Left kidney (tissue), 8 donors: Measurements from ENCODE around the gene CYP26B1. TPM values are rescaled to one million over a fixed set of nuclear protein-coding genes. Genes with fewer than 3 reads are reported as not detected.

Experiments
- DNase-seq: peaks from one replicate; pipeline ENCODE4 v3.0.0-alpha.2; 2013
- long read RNA-seq, 8 donors: transcript quantifications; one replicate each; lab custom pipeline, GENCODE V29; 2026
- polyA plus RNA-seq: library from polyadenylated mRNA; unstranded; fragments of 120-200 nt; gene quantifications from one replicate; pipeline ENCODE4 v1.2.1, GENCODE V29; 2013; ENCODE audit not compliant: insufficient read length

CYP26B1 gene, protein sequence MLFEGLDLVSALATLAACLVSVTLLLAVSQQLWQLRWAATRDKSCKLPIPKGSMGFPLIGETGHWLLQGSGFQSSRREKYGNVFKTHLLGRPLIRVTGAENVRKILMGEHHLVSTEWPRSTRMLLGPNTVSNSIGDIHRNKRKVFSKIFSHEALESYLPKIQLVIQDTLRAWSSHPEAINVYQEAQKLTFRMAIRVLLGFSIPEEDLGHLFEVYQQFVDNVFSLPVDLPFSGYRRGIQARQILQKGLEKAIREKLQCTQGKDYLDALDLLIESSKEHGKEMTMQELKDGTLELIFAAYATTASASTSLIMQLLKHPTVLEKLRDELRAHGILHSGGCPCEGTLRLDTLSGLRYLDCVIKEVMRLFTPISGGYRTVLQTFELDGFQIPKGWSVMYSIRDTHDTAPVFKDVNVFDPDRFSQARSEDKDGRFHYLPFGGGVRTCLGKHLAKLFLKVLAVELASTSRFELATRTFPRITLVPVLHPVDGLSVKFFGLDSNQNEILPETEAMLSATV
- 13.8 TPM for polyA plus RNA-seq
- long read RNA-seq, donor 1, full-length matches to known transcripts: 8 of 8 reads
- long read RNA-seq, donor 1, partial matches to known transcripts: 0 of 8 reads
- long read RNA-seq, donor 1, other reads (novel, unspliced or antisense): 0 of 8 reads
- long read RNA-seq, donor 2, full-length matches to known transcripts: 1 of 1 reads
- long read RNA-seq, donor 2, partial matches to known transcripts: 0 of 1 reads
- long read RNA-seq, donor 2, other reads (novel, unspliced or antisense): 0 of 1 reads
- long read RNA-seq, donor 3, full-length matches to known transcripts: 1 of 1 reads
- long read RNA-seq, donor 3, partial matches to known transcripts: 0 of 1 reads
- long read RNA-seq, donor 3, other reads (novel, unspliced or antisense): 0 of 1 reads
- long read RNA-seq, donor 4: 0 reads
- long read RNA-seq, donor 5: 0 reads
- long read RNA-seq, donor 6, full-length matches to known transcripts: 1 of 1 reads
- long read RNA-seq, donor 6, partial matches to known transcripts: 0 of 1 reads
- long read RNA-seq, donor 6, other reads (novel, unspliced or antisense): 0 of 1 reads
- long read RNA-seq, donor 7, full-length matches to known transcripts: 2 of 2 reads
- long read RNA-seq, donor 7, partial matches to known transcripts: 0 of 2 reads
- long read RNA-seq, donor 7, other reads (novel, unspliced or antisense): 0 of 2 reads
- long read RNA-seq, donor 8, full-length matches to known transcripts: 1 of 1 reads
- long read RNA-seq, donor 8, partial matches to known transcripts: 0 of 1 reads
- long read RNA-seq, donor 8, other reads (novel, unspliced or antisense): 0 of 1 reads

DNA sequence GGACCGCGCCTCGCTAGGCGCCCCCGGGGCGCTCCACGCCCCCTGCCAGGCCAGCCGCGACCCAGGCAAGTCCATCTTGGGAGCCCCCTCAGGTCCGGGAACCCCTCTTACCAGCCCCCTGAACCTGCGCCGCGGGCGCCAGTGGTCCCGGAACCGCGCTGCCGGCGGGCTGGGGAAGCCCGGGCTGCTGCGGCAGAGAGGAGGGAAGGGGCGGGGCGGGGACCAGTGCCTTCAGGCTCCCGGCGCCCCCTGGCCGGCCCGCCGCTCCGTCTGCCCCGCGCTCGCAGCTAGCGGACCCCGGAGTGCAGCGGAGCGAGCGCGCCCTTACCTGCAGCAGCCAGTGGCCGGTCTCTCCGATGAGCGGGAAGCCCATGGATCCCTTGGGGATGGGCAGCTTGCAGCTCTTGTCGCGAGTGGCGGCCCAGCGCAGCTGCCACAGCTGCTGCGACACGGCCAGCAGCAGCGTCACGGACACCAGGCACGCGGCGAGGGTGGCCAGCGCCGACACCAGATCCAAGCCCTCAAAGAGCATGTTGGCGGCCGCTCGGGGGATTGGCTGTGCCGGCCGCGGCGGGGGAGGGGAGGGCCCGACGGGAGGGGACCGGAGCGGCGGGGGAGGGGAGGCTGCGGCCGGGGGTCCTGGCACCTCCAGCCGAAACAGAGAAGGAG, at the start of gene CYP26B1:
Gene CYP26B1, minus strand, starts transcription at position 560 of the 669 bp plus-strand sequence. Its CDS starts 28 bp downstream, at position 532.
- DNase-seq: no peak

DNA sequence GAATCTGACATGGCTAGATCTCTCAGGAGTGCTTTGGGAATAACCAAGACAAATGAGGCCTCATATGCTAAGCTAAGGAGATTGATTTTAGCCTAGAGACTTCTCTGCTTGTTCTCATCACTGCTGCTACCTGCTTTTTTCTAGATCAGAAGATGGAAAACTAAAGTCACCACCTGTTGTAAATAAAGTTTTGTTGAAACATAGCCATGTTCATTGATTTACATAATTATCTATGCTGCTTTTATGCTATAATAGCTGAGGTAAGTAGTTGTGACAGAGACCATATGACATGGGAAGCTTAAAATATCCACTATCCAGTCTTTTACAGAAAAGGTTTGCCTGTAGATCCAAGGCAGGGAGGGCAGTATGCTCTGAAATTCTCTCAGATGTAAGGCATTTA, 46.1 kb upstream of the CYP26B1 start:
- DNase-seq: no peak

DNA sequence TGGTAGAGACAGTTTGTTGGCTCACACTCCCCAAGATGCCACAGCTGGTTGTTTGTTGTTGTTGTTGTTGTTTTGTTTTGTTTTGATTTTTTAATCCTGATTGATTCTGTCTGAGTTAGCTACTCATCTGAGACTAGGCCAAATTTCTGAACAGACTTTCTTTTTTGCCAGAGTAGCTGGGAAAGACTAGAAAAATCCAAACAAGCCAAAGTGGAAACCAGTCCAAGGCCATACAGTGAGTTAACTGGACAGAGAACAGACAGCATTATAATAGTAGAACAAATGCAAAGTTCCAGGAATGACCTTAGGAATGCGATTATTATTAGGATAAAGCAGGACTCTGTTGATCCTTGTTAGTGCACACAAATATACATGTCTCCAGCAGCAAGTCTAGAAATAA, 43.8 kb upstream of the CYP26B1 start:
- no peak for DNase-seq

DNA sequence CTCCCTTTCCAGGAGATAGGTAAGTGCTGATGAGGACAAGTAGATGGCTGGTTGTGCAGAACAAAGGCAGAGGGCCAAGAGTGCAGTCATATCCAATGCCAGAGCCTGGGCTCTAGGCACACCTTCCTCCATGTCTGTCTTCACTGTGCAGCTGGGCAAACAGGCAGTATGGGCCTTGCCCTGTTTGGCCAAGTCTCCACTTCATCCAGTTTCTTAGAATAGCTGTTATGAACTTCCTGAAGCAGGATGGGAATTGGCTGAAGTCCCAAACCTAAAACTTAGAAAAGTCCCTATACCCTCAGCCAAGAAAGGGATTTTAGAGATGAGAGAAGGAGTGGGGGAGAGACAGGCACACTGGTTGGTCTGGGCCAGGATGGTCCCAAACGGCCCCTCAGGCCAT, 37.5 kb upstream of the CYP26B1 start:
- no peak for DNase-seq

DNA sequence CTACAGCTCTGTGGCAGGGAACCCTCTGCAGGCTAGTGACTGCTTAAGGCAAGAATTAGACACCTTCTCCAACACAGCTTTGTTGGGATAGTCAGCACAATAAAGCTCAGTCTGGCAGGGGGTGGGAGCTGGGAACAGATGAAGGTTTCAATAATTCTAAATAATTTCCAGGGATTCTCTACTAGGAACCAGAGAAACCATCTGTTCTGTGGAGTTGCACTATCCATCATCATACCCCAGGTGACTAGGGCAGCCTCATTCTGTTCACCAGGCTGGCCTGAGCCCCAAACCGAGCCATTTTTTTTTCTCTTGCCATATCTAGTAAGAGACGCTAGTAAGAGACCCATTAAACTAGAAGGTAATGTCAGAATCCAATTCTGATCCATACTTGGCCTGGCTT, 35.8 kb upstream of the CYP26B1 start:
- no peak for DNase-seq

DNA sequence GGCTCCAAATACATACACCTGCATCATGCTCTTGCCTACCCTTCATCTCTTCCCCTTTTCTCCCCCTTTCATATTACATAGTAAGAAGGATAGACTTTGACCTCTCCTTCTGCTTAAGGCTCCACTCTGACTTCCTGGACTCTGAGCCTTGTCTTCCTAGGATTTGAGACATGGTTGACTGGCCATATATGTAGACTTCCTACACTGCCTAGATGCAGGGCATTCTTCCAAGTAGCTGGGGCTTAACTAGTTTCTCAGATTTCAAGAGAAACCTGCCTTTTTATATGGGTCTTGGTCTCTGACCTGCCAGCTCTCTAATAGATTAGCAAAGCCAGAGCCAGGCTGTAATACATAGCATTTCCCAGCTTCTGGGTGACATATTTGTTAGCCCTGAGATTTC, 35.4 kb upstream of the CYP26B1 start:
- peak; percentile 41 for DNase-seq

DNA sequence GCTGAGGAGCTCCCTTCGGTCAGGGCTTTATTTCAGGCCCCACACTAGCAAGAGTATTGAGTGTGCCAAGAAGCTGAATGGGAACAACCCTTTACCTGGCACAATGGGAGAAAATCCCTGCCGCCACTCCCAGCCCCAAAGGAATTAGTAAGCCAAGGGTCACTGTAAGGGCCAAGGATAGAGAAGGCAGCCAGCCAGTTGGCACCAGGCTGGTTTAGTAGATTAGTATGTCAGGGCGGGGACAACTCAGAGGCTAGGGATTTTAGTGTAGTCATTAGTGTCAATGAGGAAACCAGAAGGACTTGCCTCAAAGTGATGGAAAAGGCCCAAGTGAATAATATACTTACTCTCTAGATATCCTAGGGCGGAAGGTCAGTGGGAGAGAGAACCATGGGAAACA, 34.9 kb upstream of the CYP26B1 start:
- no peak for DNase-seq

DNA sequence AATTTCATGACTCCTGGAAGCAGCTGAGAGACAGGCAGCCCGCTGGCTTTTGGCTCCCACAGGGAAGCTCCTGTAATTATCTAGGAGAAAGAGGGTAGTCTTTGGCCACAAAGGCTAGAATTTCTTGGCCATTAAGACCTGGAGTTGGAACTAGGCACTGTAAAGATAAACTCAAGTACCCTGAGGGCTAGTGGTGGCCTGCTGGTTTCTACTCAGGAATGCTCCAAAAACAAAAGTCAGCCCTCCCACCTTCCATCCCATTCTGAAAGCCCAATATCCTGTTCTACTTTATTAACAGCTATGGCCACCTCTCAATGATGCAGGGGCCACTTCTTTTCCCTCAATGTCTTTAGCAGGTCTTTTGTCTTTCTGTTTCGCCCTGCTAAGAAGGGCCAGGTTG, 34.0 kb upstream of the CYP26B1 start:
- no peak for DNase-seq

DNA sequence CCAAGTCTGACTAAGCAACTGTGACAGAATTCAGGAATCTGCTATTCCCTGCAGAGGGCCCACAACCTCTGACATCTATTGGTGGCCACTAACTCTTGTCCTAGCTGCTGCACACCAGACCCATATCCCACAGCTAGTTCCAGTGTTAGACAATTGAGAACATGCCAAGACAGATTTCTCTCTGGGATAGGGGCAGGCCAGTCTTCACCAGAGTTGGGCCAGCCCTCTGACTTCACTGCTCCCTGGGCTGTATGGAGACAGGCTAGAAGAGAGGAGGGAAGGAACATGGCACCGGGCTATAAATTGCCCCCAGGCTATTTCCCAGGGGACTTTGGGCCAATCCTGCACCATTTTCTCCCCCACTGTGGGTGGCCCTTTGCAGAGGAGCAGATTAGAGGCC, 32.7 kb upstream of the CYP26B1 start:
- no peak for DNase-seq

DNA sequence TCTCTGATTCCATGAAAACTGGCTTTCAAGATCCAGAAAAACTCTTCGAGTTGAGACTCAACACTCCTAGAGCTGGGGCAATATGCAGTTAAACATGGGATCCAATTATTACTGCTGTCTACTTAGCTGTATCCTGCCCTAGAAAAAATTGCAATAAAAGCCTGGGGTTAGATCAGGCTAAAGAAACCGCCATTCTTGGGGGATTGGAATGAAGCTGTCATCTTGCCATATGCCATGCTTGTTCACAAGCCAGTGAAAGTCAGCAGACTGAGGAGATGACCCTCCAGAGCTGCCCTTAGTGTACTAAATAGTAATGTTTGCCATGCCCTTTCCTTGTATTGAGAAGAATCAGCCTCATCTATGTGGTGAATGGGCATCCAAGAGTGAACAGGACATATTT, 30.9 kb upstream of the CYP26B1 start:
- no peak for DNase-seq

DNA sequence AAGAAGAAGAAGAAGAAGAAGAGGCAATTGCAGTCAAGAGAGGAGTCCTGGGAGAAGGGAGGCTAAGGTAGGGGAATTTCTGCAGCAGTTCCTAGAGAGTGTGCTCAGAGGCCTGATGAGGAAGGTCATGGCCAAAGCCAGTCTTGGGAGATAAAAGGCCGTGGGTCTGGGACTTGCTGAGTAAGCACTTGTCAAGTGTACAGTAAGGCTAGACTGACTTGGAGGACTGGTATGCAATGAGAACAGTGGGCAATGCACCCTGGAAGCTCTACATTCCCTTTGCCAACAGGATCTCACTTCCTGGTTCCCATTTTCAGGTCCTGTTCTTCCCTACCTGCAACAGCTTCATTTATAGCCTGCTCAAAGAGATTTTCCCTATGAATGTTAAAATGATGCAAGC, 28.6 kb upstream of the CYP26B1 start:
- no peak for DNase-seq

DNA sequence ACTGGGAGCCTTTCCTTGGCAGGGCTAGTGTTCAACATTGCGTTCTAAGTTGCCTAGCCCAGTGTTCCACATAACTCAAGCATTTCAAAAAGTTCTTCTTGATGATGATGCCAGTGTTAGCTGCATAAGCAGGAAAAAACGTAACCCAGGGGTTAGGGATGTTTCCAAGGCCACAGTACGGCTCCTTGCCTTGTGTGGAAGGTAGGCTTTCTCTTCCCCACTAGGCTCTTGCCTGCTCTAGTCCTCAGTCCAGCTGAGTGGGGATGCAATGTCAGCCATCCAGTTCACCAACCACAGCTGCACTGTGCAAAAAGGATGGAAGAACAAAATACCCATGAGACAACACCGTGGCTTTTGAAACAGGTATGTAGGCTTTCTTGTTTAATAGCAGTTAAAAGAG, 28.0 kb upstream of the CYP26B1 start:
- no peak for DNase-seq

DNA sequence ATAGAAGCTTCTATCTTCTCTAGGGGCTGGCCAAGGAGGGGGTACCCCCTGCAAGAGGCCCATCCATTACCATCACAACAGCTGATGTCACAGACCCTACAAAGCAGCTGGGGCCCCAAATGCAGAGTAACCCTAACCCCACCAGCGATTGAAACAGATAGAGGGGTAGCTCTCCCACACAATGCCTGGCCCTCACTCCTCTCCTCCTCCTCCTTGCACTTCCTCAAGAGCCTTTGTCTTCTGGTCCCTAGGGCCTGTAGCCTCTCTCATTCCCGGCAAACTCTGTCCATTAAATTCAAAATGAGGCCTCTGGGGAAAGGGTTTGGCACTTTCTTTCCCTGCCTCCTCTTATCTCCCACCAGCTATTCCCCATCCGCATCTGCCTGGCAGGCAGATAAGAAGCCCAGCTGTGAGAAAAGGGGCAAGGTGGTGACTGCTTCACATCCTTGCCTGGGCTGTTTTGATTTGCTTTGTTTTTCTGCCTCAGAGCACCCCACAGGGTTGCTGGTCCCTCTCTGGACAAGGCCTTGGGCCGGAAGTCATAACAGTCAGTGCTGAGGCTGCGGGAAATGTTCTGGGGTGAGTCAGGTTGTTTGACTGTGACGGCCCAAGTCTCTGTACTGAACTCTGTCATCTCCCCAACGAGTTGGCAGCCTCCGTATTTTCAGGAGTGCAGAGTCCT, 26.1 kb upstream of the CYP26B1 start:
- DNase-seq: no peak

DNA sequence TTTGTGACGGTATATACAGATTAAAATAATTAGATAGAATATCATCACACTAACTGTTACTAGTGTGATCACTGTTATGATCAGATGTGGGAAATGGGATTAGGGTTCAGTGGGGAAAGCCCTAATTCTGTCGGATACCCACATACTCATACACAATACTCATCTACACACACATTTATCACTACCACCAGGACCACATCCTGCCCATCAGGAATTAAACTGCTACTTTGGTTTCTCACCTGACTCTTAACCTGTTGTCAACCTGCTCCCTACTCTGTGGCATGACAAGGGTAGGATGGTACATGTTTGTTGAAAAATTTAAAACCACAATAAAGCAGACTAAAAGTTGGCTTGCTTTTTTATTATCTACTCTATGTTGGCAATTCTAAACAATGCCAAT, 24.8 kb upstream of the CYP26B1 start:
- no peak for DNase-seq

DNA sequence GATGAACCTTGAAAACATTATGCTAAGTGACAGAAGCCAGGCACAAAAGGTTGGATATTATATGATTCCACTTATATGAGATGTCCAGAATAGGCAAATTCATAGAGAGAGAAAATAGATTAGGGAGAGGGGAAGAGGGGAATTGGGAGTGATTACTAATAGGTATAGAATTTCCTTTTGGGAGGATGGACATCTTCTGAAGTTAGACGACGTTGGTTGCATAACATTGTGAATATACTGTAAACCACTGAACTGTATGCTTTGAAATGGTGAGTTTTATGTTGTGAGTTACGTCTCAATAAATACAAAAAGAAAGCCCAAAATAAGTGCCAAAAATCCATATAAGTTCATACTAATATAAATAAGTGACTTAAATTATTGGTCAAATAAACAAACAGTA, 18.6 kb upstream of the CYP26B1 start:
- DNase-seq: no peak

DNA sequence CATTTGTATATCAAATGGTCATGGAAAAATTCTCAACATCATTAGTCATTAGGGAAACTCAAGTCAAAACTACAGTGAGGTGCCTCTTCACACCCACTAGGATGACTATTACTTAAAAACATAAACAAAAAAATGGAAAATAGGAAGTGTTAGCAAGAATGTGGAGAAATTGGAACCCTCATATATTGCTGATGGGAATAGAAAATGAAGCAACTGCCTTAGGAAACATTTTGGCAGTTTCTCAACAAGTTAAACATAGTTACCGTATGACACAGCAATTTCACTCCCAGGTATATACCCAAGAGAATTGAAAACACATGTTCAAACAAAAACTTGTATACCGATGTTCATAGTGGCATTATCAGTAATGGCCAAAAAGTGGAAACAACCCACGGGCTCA, 18.1 kb upstream of the CYP26B1 start:
- no peak for DNase-seq

DNA sequence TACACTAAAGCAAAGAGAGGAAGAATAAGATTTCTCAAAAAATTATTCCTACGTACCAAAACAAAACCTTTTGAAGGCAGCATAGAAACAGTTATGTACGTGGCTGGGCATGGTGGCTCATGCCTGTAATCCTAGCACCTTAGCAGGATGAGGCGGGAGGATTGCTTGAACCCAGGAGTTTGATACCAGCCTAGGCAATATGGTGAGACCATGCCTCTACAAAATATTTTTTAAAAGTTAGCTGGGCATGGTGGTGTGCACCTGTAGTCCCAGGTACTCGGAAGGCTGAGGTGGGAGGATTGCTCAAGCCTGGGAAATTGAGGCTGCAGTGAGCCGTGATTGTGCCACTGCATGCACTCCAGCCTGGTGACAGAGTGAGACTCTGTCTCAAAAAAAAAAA, 14.9 kb upstream of the CYP26B1 start:
- DNase-seq: no peak

DNA sequence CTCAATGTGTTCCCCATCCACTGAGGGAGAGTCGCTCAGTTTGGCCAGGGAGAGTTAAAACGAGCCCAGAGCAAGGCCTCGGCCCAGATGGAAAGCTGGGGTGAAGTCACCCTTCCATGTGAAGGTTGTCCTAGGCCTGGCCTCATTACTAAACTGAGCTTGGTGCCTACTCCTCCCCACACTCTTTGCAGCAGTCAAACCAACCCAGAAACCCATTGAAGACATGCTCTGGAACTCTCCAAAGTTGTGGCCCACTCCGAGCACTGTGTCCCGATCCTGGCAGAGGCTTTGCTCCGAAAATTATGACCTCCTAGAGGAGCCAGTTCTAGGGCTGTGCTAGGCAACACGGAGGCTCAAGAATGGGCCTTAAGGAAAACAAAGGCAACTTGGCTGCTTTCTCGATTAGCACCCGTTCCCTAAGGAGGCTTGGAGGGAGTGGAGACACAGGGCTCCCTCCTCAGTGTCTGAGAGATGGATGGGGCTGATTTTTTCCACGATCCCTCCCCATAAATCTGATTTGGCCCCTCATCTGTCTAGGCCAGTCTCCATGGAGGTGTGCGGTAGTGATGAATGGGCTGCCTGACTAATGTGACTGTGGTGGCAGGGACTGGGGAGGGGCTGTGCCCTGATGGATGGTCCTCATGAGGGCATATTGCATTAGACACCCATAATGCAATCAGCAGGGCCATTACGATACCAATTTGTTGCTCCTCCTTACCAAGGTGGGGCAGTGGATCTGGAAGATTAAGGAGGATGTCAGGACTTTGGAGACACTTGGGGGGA, 11.7 kb upstream of the CYP26B1 start:
- no peak for DNase-seq

DNA sequence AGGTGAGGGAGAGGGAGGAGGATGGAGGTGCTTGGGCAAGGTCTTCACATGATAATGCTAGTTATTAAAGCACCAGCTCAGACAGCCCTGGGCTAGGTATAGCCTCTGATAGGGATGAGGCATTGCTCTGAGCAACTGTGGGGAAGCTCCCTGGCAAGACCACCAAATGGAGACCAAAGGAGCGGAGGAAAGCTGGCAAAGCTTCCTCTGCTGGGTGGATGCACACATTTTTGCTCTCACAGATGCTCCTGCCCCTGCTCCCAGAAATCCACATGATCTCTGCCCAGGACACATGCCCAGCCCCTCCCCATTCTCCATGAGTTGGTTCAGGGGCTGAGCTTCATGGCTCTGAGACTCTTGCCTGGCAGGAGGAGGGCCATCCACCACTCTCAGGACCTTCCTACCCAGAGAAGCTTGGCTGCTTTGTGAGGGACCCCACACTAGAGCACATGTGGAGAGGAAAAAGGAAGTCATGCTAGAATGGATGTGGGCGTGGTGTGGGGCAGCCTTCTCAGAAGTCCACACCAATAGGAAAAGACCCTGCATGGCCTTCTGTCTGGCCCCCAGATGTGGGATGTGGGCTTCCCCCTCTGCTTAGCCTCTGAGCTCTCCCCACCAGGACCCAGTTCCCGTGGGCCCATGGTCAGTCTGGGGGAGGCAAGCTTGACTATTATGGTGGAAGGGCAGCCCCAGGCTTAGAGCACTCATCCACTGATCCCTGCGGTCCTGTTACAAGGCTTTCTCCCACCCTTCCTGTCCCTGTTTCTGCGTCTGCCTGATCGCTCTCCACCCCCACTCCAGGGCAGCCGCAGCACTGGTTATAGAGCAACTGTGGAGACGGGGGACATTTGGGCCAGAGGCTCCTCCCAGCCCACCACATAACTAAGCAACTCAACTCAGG, 10.5 kb upstream of the CYP26B1 start:
- no peak for DNase-seq
